Smooth muscle cell (in vitro differentiated cells): ENCODE data around the gene KIAA1191. TPM values are rescaled to one million over a fixed set of nuclear protein-coding genes. Genes with fewer than 3 reads are reported as not detected.

ENCODE experiments used
- DNase-seq: peaks from one replicate; lab custom pipeline; 2025; ENCODE audit not compliant: unreplicated experiment; lab: John Stamatoyannopoulos, UW
- H2AFZ ChIP-seq: fragments of 200-600 bp; sonication (generic); 2 replicates; pipeline ENCODE4 v1.6.0; 2016; ENCODE audit warnings: antibody characterized with exemption, low read depth, mild to moderate bottlenecking
- H3F3A ChIP-seq: fragments of 200-600 bp; sonication (generic); 2 replicates; pipeline ENCODE4 v1.6.0; 2017; ENCODE audit warnings: antibody characterized with exemption, low read depth
- H3K27ac ChIP-seq: fragments of 200-600 bp; sonication (generic); 2 replicates; pipeline ENCODE4 v1.5.1; 2016; ENCODE audit warnings: low read depth, mild to moderate bottlenecking
- H3K27me3 ChIP-seq: fragments of 200-600 bp; sonication (generic); 2 replicates; pipeline ENCODE4 v1.6.1; 2016; ENCODE audit warnings: low read depth, mild to moderate bottlenecking
- H3K36me3 ChIP-seq: fragments of 200-600 bp; sonication (generic); 2 replicates; pipeline ENCODE4 v1.5.1; 2016; ENCODE audit warnings: low read depth
- H3K4me1 ChIP-seq: fragments of 200-600 bp; sonication (generic); 2 replicates; pipeline ENCODE4 v1.5.1; 2016; ENCODE audit warnings: low read depth
- H3K4me2 ChIP-seq: fragments of 200-600 bp; sonication (generic); 2 replicates; pipeline ENCODE4 v1.6.0; 2016; ENCODE audit warnings: mild to moderate bottlenecking
- H3K4me3 ChIP-seq: fragments of 200-600 bp; sonication (generic); 2 replicates; pipeline ENCODE4 v1.5.1; 2016; ENCODE audit warnings: mild to moderate bottlenecking
- H3K79me2 ChIP-seq: fragments of 200-600 bp; sonication (generic); 2 replicates; pipeline ENCODE4 v1.6.0; 2016; ENCODE audit warnings: low read depth, mild to moderate bottlenecking
- H3K9ac ChIP-seq: fragments of 200-600 bp; sonication (generic); 2 replicates; pipeline ENCODE4 v1.6.0; 2016; ENCODE audit warnings: low read depth
- H3K9me3 ChIP-seq: fragments of 200-600 bp; sonication (generic); replicated peaks from 2 replicates; pipeline ENCODE4 v1.5.1; 2016; ENCODE audit warnings: low read depth
- H4K20me1 ChIP-seq: fragments of 200-600 bp; sonication (generic); 2 replicates; pipeline ENCODE4 v1.6.0; 2016; ENCODE audit warnings: low read depth
- CTCF ChIP-seq: fragments of 200-600 bp; sonication (generic); IDR thresholded peaks from 2 replicates; pipeline ENCODE4 v1.5.1; 2017; ENCODE audit warnings: borderline replicate concordance, mild to moderate bottlenecking, antibody characterized with exemption; ENCODE audit not compliant: insufficient read depth, poor library complexity, severe bottlenecking
- WGBS: methylation state at CpG from one replicate; pipeline ENCODE4 v1.1.7; 2016; ENCODE audit warnings: low lambda C conversion rate; 5-methylcytosine and 5-hydroxymethylcytosine counted together
- polyA plus RNA-seq: library from polyadenylated mRNA; unstranded; fragments of >200 nt; fragmentation: Nextera tagmentation; extraction: Ambion mirVana; gene quantifications from 2 replicates; pipeline ENCODE4 v1.2.1, GENCODE V29; 2016
- total RNA-seq: library from RNA; depleted of rRNA; stranded (reverse); fragments of >200 nt; gene quantifications from 2 replicates; pipeline ENCODE4 v1.2.3, GENCODE V29; 2014

Gene KIAA1191
- total and polyA plus RNA-seq, 2 experiments from 2014 or later: 71.6 to 80.3 TPM

GRCh38 chr5:176371621-176372539, 10.3 kb upstream of the KIAA1191 start:
- Histone ChIP-seq H3F3A (no peaks in the 10 kb centered on the region), H3K9ac (no peak overlapping the region), H3K4me3 (no peak overlapping the region), H3K79me2 (no peaks in the 10 kb centered on the region), H3K9me3 (no peaks in the 10 kb centered on the region), H3K4me1 (no peaks in the 10 kb centered on the region), H4K20me1 (no peaks in the 10 kb centered on the region), H3K4me2 (no peak overlapping the region), H2AFZ (no peak overlapping the region), H3K27ac (no peak overlapping the region), H3K27me3 (no peaks in the 10 kb centered on the region), H3K36me3 (no peaks in the 10 kb centered on the region)
- 91% methylated on average over 13 of the region's 13 CpGs for WGBS
- no peak for TF ChIP-seq CTCF
- no peak for DNase-seq

- peaks cover 8% of the 10 kb centered on the region for H3K4me1 ChIP-seq
- no peak overlapping the region for H3K4me3 ChIP-seq
- no peak for TF ChIP-seq CTCF
- no peak overlapping the region for H3K27ac ChIP-seq
- H3K4me2 ChIP-seq: no peak overlapping the region
- no peaks in the 10 kb centered on the region for H3F3A ChIP-seq
- H3K9ac ChIP-seq: no peak overlapping the region
- H4K20me1 ChIP-seq: no peaks in the 10 kb centered on the region
- WGBS: 96% methylated on average over 8 of the region's 8 CpGs
- H2AFZ ChIP-seq: no peak overlapping the region
- H3K9me3 ChIP-seq: no peaks in the 10 kb centered on the region
- H3K79me2 ChIP-seq: no peaks in the 10 kb centered on the region
- H3K36me3 ChIP-seq: no peaks in the 10 kb centered on the region
- no peaks in the 10 kb centered on the region for H3K27me3 ChIP-seq
- no peak for DNase-seq
Observed at GRCh38 chr5:176369934-176370711, 8.6 kb upstream of the KIAA1191 start.

- H3K36me3 ChIP-seq: no peaks in the 10 kb centered on the region
- 98% methylated on average over 9 of the region's 13 CpGs for WGBS
- H3K4me3 ChIP-seq: no peak overlapping the region
- no peaks in the 10 kb centered on the region for H3K27me3 ChIP-seq
- no peak overlapping the region for H3K27ac ChIP-seq
- H3F3A ChIP-seq: no peaks in the 10 kb centered on the region
- no peaks in the 10 kb centered on the region for H3K79me2 ChIP-seq
- H3K4me1 ChIP-seq: peaks cover 8% of the 10 kb centered on the region
- no peak overlapping the region for H2AFZ ChIP-seq
- TF ChIP-seq CTCF: no peak
- no peak overlapping the region for H3K9ac ChIP-seq
- no peaks in the 10 kb centered on the region for H3K9me3 ChIP-seq
- H3K4me2 ChIP-seq: no peak overlapping the region
- no peak for DNase-seq
- H4K20me1 ChIP-seq: no peaks in the 10 kb centered on the region
Observed at GRCh38 chr5:176368726-176369125, 7.2 kb upstream of the KIAA1191 start.
